K562 (cell line): ENCODE results near the gene CALHM3. TPM values are rescaled to one million over a fixed set of nuclear protein-coding genes. Genes with fewer than 3 reads are reported as not detected.

Experiments
- ATAC-seq: fragments of 200-7000 bp; cut with Tn5 transposase; 3 replicates; pipeline ENCODE4 v1.9.1; 2020; ENCODE audit warnings: moderate library complexity
- BruUV-seq: library from RNA; stranded (reverse); fragments of 400-500 nt; replicated peaks from 2 replicates; lab custom pipeline; 2021; lab: Mats Ljungman, UMichigan
- CTCF ChIA-PET: fragments of 300-600 bp; formaldehyde crosslinking; extraction: SDS; loops from one replicate; lab custom pipeline; 2021; ENCODE audit warnings: low intra/inter-chr PET ratio; lab: Yijun Ruan, JAX
- POLR2A ChIA-PET: fragments of 300-600, 350-650 bp; sonication (Branson Sonifier 250); formaldehyde crosslinking; extraction: SDS; loops from one replicate; lab custom pipeline; 2021; ENCODE audit warnings: antibody characterized with exemption, inconsistent platforms; lab: Yijun Ruan, JAX
- DNase-seq, 4 experiments: peaks; one replicate each; pipeline versions ENCODE4 v3.0.0 to v3.0.0-alpha.2; 2011 to 2018; ENCODE audit warnings: low spot score in 3 of 4, mixed read lengths in 3 of 4; ENCODE audit errors: extremely low read depth in 1 of 4
- FAIRE-seq: peaks from 2 replicates; lab custom pipeline; 2011; peaks lifted over from hg19 to GRCh38; lab: Jason Lieb, UNC
- H2AFZ ChIP-seq: 2 replicates; pipeline ENCODE4 v1.6.0; 2011; ENCODE audit warnings: low read depth, low read length, control low read depth, inconsistent platforms
- H3K27ac ChIP-seq: fragments of 200-600 bp; 3 replicates; pipeline ENCODE4 v1.8.0; 2011; ENCODE audit warnings: low read depth, mild to moderate bottlenecking, control low read depth, inconsistent platforms, low read length, moderate library complexity, mixed read lengths; ENCODE audit errors: extremely low read depth
- H3K27me3 ChIP-seq, 2 experiments: fragments of 300-600 bp in 1 of 2; 2 replicates in 1 of 2; 3 replicates in 1 of 2; pipeline versions ENCODE4 v1.6.0 to v1.8.0; 2011; ENCODE audit warnings: inconsistent platforms in 2 of 2, low read length in 2 of 2, mild to moderate bottlenecking in 1 of 2, mixed read lengths in 1 of 2, moderate library complexity in 1 of 2; ENCODE audit not compliant: control insufficient read depth in 2 of 2, insufficient read depth in 2 of 2
- H3K36me3 ChIP-seq: fragments of 300-600 bp; 3 replicates; pipeline ENCODE4 v1.8.0; 2011; ENCODE audit warnings: mild to moderate bottlenecking, low read length, inconsistent platforms; ENCODE audit not compliant: control insufficient read depth, insufficient read depth
- H3K4me1 ChIP-seq, 2 experiments: fragments of 200-600 bp in 1 of 2; replicated peaks in 1 of 2; 2 replicates in 1 of 2; 3 replicates in 1 of 2; pipeline versions ENCODE4 v1.5.1 to v1.8.0; 2011; ENCODE audit warnings: inconsistent platforms in 2 of 2, low read length in 2 of 2, mild to moderate bottlenecking in 1 of 2, mixed read lengths in 1 of 2, moderate library complexity in 1 of 2; ENCODE audit not compliant: control insufficient read depth in 2 of 2, insufficient read depth in 2 of 2
- H3K4me2 ChIP-seq: 2 replicates; pipeline ENCODE4 v1.6.1; 2011; ENCODE audit warnings: low read length, control low read depth, inconsistent platforms, mixed read lengths; ENCODE audit not compliant: insufficient read depth
- H3K4me3 ChIP-seq: fragments of 200-600 bp; sonication (generic), shearing (Covaris generic); 2 replicates; pipeline ENCODE4 v1.5.1; 2016; ENCODE audit warnings: control low read depth, inconsistent platforms
- H3K79me2 ChIP-seq: fragments of 200-600 bp; 3 replicates; pipeline ENCODE4 v1.8.0; 2011; ENCODE audit warnings: low read length, inconsistent platforms; ENCODE audit not compliant: control insufficient read depth, insufficient read depth
- H3K9ac ChIP-seq, 2 experiments: 2 replicates each; pipeline versions ENCODE4 v1.6.0 to v1.6.1; 2011; ENCODE audit warnings: low read depth in 2 of 2, low read length in 2 of 2, control low read depth in 1 of 2, inconsistent platforms in 1 of 2, mild to moderate bottlenecking in 1 of 2, mixed read lengths in 1 of 2; ENCODE audit not compliant: insufficient read depth in 1 of 2
- H3K9me1 ChIP-seq: one replicate; pipeline ENCODE4 v1.6.0; 2011; ENCODE audit warnings: inconsistent platforms, mild to moderate bottlenecking, low read length, moderate library complexity; ENCODE audit not compliant: control insufficient read depth, insufficient read depth
- H3K9me3 ChIP-seq: replicated peaks from 2 replicates; pipeline ENCODE4 v1.5.1; 2011; ENCODE audit warnings: low read depth, low read length, inconsistent platforms; ENCODE audit not compliant: control insufficient read depth, insufficient read depth
- H4K20me1 ChIP-seq: replicated peaks from 2 replicates; pipeline ENCODE4 v1.6.1; 2011; ENCODE audit warnings: low read length, inconsistent platforms, mixed read lengths; ENCODE audit not compliant: control insufficient read depth, insufficient read depth
- MED1 ChIP-seq: sonication (generic); formaldehyde crosslinking; IDR thresholded peaks from 2 replicates; pipeline ENCODE4 v1.8.1; 2023; ENCODE audit warnings: missing genetic modification reagents, borderline replicate concordance
- NELFE ChIP-seq: IDR thresholded peaks from 2 replicates; pipeline ENCODE4 v1.6.1; 2011; ENCODE audit warnings: mild to moderate bottlenecking; ENCODE audit not compliant: insufficient read depth, insufficient read length
- POLR2G ChIP-seq: fragments of 200-400 bp; formaldehyde crosslinking; IDR thresholded peaks from 2 replicates; pipeline ENCODE4 v1.6.1; 2017; ENCODE audit warnings: low read depth, mild to moderate bottlenecking, antibody characterized with exemption, low read length, moderate library complexity
- PREB ChIP-seq: sonication (generic); formaldehyde crosslinking; IDR thresholded peaks from 2 replicates; pipeline ENCODE4 v1.8.1; 2023; ENCODE audit warnings: mild to moderate bottlenecking, missing genetic modification reagents
- RBFOX2 ChIP-seq: fragments of 200-400 bp; formaldehyde crosslinking; IDR thresholded peaks from 2 replicates; pipeline ENCODE4 v1.6.1; 2017; ENCODE audit warnings: low read depth, mild to moderate bottlenecking, low read length, moderate library complexity
- RHOXF2B ChIP-seq: fragments of 250-450 bp; sonication (Bioruptor Pico); conservative IDR thresholded peaks from 2 replicates; pipeline ENCODE4 v1.5.1; 2021
- ZNF609 ChIP-seq: sonication (generic); formaldehyde crosslinking; IDR thresholded peaks from 2 replicates; pipeline ENCODE4 v1.8.1; 2023; ENCODE audit warnings: missing genetic modification reagents, mild to moderate bottlenecking, borderline replicate concordance
- WGBS: fragments of 100-300 bp; shearing (Covaris generic); methylation state at CpG from one replicate; pipeline ENCODE4 v1.1.6; 2016; ENCODE audit warnings: low coverage, mixed read lengths; ENCODE audit not compliant: insufficient coverage; ENCODE audit errors: missing lambda C conversion rate; 5-methylcytosine and 5-hydroxymethylcytosine counted together
- in situ Hi-C: fragments of 300-500 bp; cut with MboI; formaldehyde crosslinking; loops from 4 replicates; pipeline ENCODE4 v1.15.0; 2018; ENCODE audit warnings: inconsistent platforms, mixed read lengths
- intact Hi-C: fragments of 100-400 bp; cut with micrococcal nuclease; formaldehyde crosslinking; loops from 2 replicates; pipeline ENCODE4 v1.14.2; 2022
- polyA plus RNA-seq, 8 experiments: library from polyadenylated mRNA; depleted of rRNA in 4 of 8; stranded (reverse) in 5 of 8; unstranded in 3 of 8; fragments of >200 nt; fragmentation: Nextera tagmentation in 2 of 8; fragmentation: Illumina TruSeq in 1 of 8; extraction: Ambion mirVana in 2 of 8; extraction: Trizol in 1 of 8; gene quantifications; 2 replicates each; pipeline versions ENCODE4 v1.2.1 to v1.2.3, GENCODE V29; 2011 to 2014; ENCODE audit warnings: inconsistent platforms in 1 of 8, missing spikeins in 1 of 8
- total RNA-seq, 7 experiments: library from RNA; depleted of rRNA in 6 of 7; stranded (reverse); fragments of >200 nt in 6 of 7; fragmentation: Illumina TruSeq in 2 of 7; extraction: Trizol in 2 of 7; gene quantifications; 2 replicates each; pipeline versions ENCODE4 v1.2.1 to v1.2.3, GENCODE V29; 2011 to 2021; ENCODE audit warnings: low replicate concordance in 1 of 7

The CALHM3 gene
- total and polyA plus RNA-seq, 9 of the 15 experiments (the other 6 are each of a cell fraction or from before 2014, with no cell fraction given) = not detected

GRCh38 chr10:103443475-103444185 lies 35.4 kb downstream of the CALHM3 start:
- FAIRE-seq = no peak
- Histone ChIP-seq H3K9ac (no peak overlapping the region; a peak in 1 of 4 replicates), H4K20me1 (0 out of 2 replicates have a peak, but pooled peaks cover 3% of the 10 kb centered on the region), H3K4me3 (no peak overlapping the region), H3K4me2 (no peak overlapping the region), H3K9me1 (no peaks in the 10 kb centered on the region), H3K4me1 (no peaks in the 10 kb centered on the region; a peak in 2 of 5 replicates), H3K9me3 (no peaks in the 10 kb centered on the region), H3K36me3 (peaks cover 88% of the 10 kb centered on the region; the same call in 2 of the 3 replicates), H3K27ac (no peak overlapping the region), H3K79me2 (no peaks in the 10 kb centered on the region), H2AFZ (no peak overlapping the region), H3K27me3 (no peaks in the 10 kb centered on the region)
- intact Hi-C loops (no loop called here), in situ Hi-C loops (no loop called here)
- 93% methylated on average over 19 of the region's 23 CpGs for WGBS
- BruUV-seq = no TSS peak
- CTCF ChIA-PET = no interaction called here
- ATAC-seq = no peak
- no peak for DNase-seq
- TF ChIP-seq POLR2G = peak; percentile 46; the same call in 1 of the 2 replicates
- no peak for TF ChIP-seq NELFE
- TF ChIP-seq, all 486 proteins: peak for 1
- POLR2A ChIA-PET = interaction anchor here (1.6 kb wide), 1 partner anchor 11 kb away, joined by 6 read pairs; no protein-coding TSS in a partner anchor

- ChIA-PET CTCF (no interaction called here), POLR2A (interaction anchor here (0.6 to 1.6 kb wide), 3 partner anchors 12 to 136 kb away, joined by 3 to 6 read pairs (median 3); no protein-coding TSS in a partner anchor)
- H3K9me1 ChIP-seq = no peaks in the 10 kb centered on the region
- FAIRE-seq = no peak
- no peak overlapping the region for H2AFZ ChIP-seq
- 85% methylated on average over 6 of the region's 13 CpGs for WGBS
- intact Hi-C loops (no loop called here), in situ Hi-C loops (no loop called here)
- H3K4me3 ChIP-seq = no peak overlapping the region
- DNase-seq = no peak
- 0 out of 2 replicates have a peak, but pooled peaks cover 3% of the 10 kb centered on the region for H4K20me1 ChIP-seq
- no peak overlapping the region for H3K27ac ChIP-seq
- BruUV-seq = no TSS peak
- H3K4me1 ChIP-seq = no peaks in the 10 kb centered on the region; a peak in 2 of 5 replicates
- no peaks in the 10 kb centered on the region for H3K27me3 ChIP-seq
- H3K9me3 ChIP-seq = no peaks in the 10 kb centered on the region
- no peaks in the 10 kb centered on the region for H3K79me2 ChIP-seq
- no peak for ATAC-seq
- H3K4me2 ChIP-seq = no peak overlapping the region
- peaks cover 93% of the 10 kb centered on the region; the same call in 2 of the 3 replicates for H3K36me3 ChIP-seq
- no peak overlapping the region for H3K9ac ChIP-seq
- TF ChIP-seq ZNF609 (CRISPR knock-in tag) (no peak), RHOXF2B (CRISPR knock-in tag) (no peak), PREB (no peak), MED1 (CRISPR knock-in tag) (no peak), RBFOX2 (no peak)
Observed at GRCh38 chr10:103442031-103442461, 37.0 kb downstream of the CALHM3 start.
